GM19467 (cell line): ENCODE results near the gene MAST3.
"Not testable (repeated sequence)": the region's sequence is repeated elsewhere in the genome, so short reads cannot be mapped to it uniquely, and the experiment has no call there.

Experiments
- ATAC-seq: cut with Tn5 transposase; IDR thresholded peaks from one replicate; pipeline ENCODE4 v1.9.1; 2021; ENCODE audit warnings: mild to moderate bottlenecking, moderate library complexity; ENCODE audit not compliant: unreplicated experiment

The MAST3 gene

DNA sequence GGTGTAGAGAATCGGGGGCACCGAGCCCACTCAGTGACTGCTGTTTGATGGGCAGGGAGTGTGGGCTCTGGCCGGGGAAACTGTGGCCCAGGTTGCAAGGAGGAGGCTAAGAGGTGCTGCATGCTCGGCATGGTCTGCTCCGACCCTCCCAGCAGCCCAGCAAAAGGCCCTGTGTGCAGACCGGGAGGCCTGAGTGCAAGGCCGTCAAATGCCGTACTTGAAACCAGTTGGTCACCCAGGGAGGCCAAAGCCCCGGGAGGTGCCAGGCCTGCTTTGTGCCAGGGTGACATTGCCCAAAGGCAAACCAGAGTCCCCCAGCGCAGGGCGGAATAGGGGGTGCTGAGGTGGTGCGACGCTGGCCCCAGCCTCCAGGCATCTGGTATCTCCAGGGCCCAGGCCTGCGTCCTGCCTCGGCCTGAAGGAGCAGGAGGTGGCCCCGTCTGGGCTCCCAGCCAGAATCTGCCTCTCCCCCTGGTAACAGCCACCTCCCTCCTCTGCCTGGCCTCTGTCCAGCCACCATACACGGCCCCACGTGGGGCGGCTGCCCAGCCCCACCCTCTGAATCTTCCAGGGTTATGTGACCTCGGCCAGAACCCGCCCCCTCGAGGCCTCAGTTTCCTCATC is 59.4 kb downstream of the MAST3 start:
- ATAC-seq = no peak

GRCh38 chr19:18157465-18158063 is 60.0 kb downstream of the MAST3 start:
- ATAC-seq = no peak

- ATAC-seq = no peak
Measured at GRCh38 chr19:18158467-18158866, 60.9 kb downstream of the MAST3 start.

- ATAC-seq = not testable (repeated sequence)
Measured at GRCh38 chr19:18159059-18159616, 61.6 kb downstream of the MAST3 start.

DNA sequence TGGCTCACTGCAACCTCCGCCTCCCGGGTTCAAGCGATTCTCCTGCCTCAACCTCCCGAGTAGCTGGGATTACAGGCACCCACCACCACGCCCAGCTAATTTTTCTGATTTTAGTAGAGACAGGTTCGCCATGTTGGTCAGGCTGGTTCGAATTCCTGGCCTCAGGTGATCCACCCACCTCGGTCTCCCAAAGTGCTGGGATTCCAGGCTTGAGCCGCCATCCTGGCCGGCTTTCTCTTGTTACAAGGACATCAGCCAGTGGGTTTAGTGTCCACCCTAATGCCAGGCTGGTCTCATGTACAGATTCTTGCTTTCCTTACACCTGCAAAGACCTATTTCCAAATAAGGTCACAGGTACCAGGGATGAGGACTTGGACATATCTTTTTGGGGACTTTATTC is 62.2 kb downstream of the MAST3 start:
- no peak for ATAC-seq

DNA sequence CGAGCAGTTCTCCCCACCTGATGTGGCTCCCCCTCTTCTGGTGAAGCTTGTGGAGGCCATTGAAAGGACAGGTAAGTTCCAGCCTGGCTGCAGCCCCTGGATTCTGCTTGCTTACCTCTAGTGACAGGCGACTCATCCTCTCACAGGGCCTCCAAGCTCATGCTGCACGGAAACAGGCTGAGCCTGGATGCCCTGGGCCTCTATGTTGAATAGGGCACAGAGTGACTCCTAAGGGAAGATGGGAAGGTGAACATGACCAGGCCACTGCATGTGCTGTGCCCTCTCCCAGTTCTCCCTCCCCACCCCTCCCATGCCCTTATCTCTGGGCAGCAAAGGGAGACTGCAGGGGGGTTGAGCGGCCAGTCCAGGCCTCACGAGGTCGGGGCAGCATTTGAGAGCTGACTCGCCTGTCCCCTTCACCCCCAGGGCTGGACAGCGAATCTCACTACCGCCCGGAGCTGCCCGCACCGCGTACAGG is 63.0 kb downstream of the MAST3 start:
- no peak for ATAC-seq

- ATAC-seq = peak; percentile 56
Measured at GRCh38 chr19:18160971-18161635, 63.5 kb downstream of the MAST3 start.

DNA sequence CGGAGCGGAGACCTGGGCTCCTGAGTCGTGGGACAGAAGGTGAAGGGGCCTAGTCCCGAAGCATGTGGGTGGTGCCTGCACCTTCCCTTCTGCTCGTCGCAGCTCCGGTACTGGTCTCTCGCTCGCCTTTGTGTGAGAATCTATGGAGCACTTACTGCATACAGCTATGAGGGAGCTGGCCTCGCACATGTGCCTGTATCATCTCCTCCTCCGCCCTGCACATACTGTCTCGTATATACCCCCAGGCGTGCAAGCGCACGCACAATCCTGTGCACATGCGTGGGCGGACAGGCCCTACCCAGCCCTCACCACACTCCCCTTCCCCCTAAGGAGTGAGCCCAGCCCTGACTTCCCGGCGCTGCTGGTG is 64.0 kb downstream of the MAST3 start:
- no peak for ATAC-seq

- no peak for ATAC-seq
Measured at GRCh38 chr19:18164072-18164471, 66.5 kb downstream of the MAST3 start.

DNA sequence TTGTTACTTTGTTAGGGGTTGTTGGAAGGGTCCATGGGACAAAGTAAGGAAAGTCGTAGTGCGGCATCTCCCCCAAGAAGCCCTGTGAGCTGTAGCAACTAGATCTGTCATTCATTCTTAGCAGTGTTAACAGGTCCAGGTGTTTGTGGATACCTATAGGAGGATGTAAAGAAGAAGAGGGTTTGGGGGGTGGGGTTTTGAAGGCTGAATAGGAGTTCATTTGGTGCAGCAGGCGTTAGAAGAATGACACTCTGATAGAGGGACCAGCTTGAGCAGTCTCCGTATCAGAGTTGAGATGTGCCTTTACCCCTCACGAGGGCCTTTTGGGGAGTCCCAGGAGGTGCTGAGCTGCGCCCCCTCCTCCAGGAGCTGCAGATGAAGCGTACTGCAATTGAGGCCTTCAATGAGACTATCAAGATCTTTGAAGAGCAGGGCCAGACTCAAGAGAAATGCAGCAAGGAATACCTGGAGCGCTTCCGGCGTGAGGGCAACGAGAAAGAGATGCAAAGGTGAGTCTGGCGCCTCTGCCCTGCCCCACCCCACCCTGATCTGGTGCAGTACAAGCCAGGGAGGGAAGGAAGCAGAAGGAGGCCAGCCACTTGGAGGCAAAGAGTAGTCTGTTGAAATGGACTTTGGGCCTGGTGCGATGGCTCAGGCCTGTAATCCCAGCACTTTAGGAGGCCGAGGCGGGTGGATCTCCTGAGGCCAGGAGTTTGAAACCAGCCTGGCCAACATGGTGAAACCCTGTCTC is 68.4 kb downstream of the MAST3 start:
- ATAC-seq = no peak

- no peak for ATAC-seq
Measured at GRCh38 chr19:18167011-18167410, 69.4 kb downstream of the MAST3 start.

GRCh38 chr19:18167975-18168645 is 70.5 kb downstream of the MAST3 start:
- ATAC-seq = no peak

DNA sequence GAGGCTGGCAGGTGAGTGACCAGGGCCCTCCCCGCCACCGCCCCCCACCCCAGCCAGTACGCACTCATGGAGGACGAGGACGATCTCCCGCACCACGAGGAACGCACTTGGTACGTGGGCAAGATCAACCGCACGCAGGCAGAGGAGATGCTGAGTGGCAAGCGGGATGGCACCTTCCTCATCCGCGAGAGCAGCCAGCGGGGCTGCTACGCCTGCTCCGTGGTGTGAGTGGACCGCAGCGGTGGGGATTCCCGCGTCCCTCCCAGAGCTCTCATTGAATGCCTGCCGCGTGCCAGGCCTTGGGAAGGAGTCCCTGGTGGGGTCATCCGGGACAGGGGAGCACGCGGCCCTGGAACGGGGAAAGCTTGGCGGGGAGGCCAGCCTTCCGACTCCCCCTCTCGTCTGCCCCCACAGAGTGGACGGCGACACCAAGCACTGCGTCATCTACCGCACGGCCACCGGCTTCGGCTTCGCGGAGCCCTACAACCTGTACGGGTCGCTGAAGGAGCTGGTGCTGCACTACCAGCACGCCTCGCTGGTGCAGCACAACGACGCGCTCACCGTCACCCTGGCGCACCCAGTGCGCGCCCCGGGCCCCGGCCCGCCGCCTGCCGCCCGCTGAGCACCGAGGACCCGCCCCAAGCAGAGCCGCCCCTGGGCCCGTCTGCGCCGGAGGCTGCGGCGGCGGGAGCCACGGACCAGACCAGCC is 71.2 kb downstream of the MAST3 start:
- ATAC-seq = no peak

DNA sequence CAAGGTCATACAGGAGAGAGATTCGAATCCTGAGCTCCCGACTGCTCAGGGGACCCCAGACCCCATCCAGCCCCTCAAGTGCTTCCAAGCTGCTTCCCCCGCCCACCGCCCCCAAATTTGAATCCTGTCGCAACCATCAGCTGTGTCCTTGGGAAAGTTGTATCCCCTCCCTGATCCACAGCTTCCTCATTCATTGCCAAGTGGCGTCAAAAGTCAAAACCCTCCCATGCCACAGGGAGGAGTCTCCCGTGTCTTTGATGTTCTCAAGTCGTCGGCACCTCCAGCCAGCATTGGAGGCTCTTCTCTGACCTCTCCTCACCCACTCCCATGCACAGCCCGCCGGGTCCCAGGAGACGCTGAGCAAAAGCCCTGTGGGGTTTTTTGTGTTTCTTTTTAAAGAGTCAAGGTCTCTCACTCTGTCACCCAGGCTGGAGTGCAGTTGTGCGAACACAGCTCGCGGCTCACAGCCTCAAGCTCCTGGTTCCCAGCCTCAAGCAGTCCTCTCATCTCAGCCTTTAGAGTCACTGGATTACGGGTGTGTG is 73.2 kb downstream of the MAST3 start:
- ATAC-seq = no peak

DNA sequence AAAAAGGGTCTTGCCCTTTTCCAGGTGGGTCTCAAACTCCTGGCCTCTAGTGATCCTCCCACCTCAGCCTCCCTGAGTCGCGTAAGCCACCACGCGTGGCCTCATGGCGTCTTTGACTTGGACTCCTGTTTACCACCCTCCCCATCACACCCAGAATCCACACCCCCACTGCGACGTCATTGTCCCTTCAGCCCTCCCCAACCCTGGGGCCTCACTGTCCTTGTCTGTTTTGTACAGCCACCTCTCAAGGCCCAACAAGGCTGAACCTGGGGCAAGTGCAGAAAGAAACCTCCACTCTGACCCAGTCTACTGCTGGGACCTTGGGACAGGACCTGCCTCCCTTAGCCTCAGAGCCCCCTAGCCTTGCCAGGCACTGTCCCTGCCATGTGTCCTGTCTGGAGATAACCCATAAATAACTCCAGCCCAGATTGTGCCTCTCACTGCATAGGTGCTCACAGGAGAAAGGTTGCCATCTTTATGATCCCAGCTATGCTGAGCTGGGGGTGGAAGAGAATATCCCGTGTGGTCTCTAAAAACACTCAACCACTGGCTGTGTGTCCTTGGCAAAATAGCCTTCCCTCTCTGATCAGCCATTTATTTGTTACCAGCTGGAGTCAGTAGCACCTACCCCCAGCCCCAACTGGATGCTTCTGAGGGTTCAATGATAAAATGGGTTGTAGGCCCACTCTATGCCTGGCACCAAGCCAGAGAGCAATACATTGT is 74.2 kb downstream of the MAST3 start:
- ATAC-seq = no peak

DNA sequence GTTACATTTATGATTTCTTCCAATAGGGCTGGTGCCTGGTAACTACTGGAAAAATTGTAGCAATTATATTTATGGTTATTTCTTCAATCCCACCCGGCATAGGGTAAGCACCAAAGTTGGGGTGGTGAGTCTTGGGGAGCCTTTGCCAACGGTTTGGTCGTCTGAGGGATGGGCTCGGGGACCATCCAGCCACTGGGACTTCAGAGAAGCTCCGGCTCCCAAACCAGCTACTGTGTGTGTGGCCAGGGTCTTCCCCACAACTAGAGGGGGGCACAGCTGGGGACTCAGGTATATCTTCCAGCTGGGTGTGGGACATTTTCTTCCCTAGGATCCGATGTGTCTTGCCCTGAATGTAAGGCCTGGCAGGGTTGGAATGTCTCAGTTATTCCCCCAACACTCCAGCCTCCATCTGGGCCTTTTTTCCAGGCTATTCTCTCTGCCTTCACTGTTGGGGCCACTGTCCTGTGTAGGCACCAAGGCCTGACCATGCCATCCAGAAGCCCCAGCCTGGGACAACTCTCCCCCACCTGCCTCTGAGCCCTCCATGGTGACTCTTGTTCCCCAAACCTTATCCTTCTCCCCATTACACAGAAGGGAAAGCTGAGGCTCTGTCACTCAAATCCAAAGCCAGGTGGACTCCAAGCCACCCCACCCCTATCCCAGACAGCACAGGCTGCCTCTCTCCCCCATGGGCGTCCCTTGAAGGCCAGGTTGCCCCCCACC is 74.9 kb downstream of the MAST3 start:
- ATAC-seq = no peak

DNA sequence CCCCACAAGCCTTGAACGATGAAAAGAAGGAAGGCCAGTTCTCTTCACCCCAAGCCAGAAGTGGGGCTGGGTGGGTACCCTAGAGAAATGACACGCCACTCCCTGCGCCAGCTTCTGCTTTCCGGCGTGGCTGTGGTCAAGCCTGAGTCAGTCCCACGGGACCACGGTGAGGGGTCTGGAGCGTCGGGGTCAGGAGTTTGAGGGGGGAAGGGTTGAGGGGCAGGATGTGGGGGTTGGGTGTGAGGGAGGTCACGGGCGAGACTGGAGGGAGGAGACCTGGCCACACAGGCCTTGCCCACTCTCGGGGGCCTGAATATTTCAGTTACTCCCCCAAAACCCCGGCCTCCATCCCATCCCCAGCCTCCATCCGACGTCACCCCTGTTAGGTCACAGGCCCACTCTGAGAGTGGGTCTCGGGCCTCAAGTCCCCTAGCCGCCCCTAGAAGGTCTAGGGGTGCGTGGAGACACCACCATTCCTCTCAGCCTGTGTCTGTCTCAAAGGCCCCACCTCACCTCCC is 75.5 kb downstream of the MAST3 start:
- no peak for ATAC-seq

DNA sequence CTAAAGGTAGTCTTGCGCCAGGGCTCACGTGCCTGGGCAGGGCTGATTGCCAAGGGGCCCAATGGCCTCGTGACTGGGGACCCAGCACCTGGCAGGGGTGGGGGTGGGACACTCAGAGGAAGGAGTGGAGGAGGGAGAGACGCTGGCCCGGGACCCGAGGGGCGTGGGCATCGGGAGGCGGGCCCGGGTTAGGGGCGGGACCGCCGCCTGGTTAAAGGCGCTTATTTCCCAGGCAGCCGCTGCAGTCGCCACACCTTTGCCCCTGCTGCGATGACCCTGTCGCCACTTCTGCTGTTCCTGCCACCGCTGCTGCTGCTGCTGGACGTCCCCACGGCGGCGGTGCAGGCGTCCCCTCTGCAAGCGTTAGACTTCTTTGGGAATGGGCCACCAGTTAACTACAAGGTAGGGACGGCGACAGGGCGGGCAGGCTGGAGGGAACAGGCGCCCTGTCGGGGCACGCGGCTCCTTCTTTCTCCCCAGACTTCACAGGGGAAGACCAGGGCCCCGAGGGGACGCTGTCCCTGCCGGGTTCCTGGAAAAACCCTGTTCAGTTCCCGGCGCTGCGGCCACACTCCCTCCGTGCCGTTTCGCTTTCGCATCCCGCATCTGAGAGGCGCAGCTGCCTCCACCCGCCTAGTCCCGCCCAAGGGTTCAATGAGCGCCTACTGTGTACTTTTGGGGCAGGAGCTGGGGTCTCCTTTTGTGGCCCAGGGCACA is 76.2 kb downstream of the MAST3 start, which contains the start of gene IFI30:
IFI30 (plus strand) TSS at position 242 of the 717 bp plus-strand sequence; CDS start at position 271, 29 bp downstream.
- ATAC-seq = peak; percentile 36
